Loucy (cell line): ENCODE data around the gene ZC3HAV1L.

Experiments
- H2AFZ ChIP-seq: fragments of 200-600 bp; sonication (generic); 2 replicates; pipeline ENCODE4 v1.6.0; 2016; ENCODE audit warnings: antibody characterized with exemption, mild to moderate bottlenecking, low read length, moderate library complexity
- H3F3A ChIP-seq: fragments of 200-600 bp; 2 replicates; pipeline ENCODE4 v1.6.0; 2016; ENCODE audit warnings: antibody characterized with exemption, low read depth, mild to moderate bottlenecking
- H3K27me3 ChIP-seq: fragments of 200-600 bp; sonication (generic); 2 replicates; pipeline ENCODE4 v1.6.1; 2014; ENCODE audit warnings: low read length, mild to moderate bottlenecking; ENCODE audit not compliant: insufficient read depth, poor library complexity, severe bottlenecking
- H3K36me3 ChIP-seq: fragments of 200-600 bp; sonication (generic); 2 replicates; pipeline ENCODE4 v1.6.1; 2016; ENCODE audit warnings: low read length; ENCODE audit not compliant: insufficient read depth
- H3K4me1 ChIP-seq: fragments of 200-600 bp; sonication (generic); 2 replicates; pipeline ENCODE4 v1.5.1; 2014; ENCODE audit warnings: low read length, mild to moderate bottlenecking; ENCODE audit not compliant: insufficient read depth, poor library complexity, severe bottlenecking
- H3K4me2 ChIP-seq: fragments of 200-600 bp; sonication (generic); 2 replicates; pipeline ENCODE4 v1.6.0; 2014; ENCODE audit warnings: antibody characterized with exemption, low read length, low read depth, mild to moderate bottlenecking; ENCODE audit not compliant: poor library complexity, severe bottlenecking
- H3K4me3 ChIP-seq: fragments of 200-600 bp; sonication (generic); 2 replicates; pipeline ENCODE4 v1.5.1; 2014; ENCODE audit warnings: low read length, mild to moderate bottlenecking, mixed read lengths; ENCODE audit not compliant: poor library complexity, severe bottlenecking
- H3K79me2 ChIP-seq: fragments of 200-600 bp; sonication (generic); 2 replicates; pipeline ENCODE4 v1.6.1; 2014; ENCODE audit warnings: low read length; ENCODE audit not compliant: insufficient read depth
- H3K9ac ChIP-seq: fragments of 200-600 bp; sonication (generic); 2 replicates; pipeline ENCODE4 v1.6.0; 2014; ENCODE audit warnings: mild to moderate bottlenecking, low read depth, low read length, moderate library complexity; ENCODE audit not compliant: poor library complexity, severe bottlenecking
- H3K9me2 ChIP-seq: fragments of 200-600 bp; sonication (generic); replicated peaks from 2 replicates; pipeline ENCODE4 v1.6.1; 2016; ENCODE audit warnings: low read depth, low read length, mixed read lengths
- H3K9me3 ChIP-seq: fragments of 200-600 bp; sonication (generic); 2 replicates; pipeline ENCODE4 v1.6.1; 2014; ENCODE audit warnings: mild to moderate bottlenecking, antibody characterized with exemption, low read length, low read depth; ENCODE audit not compliant: insufficient read depth
- H4K20me1 ChIP-seq: fragments of 200-600 bp; sonication (generic); 2 replicates; pipeline ENCODE4 v1.6.0; 2014; ENCODE audit warnings: antibody characterized with exemption, low read length, mild to moderate bottlenecking; ENCODE audit not compliant: insufficient read depth, poor library complexity, severe bottlenecking
- CTCF ChIP-seq: fragments of 200-600 bp; sonication (generic); conservative IDR thresholded peaks from 2 replicates; pipeline ENCODE4 v1.5.1; 2014; ENCODE audit warnings: mild to moderate bottlenecking, antibody characterized with exemption, low read length
- EZH2phosphoT487 ChIP-seq: fragments of 200-600 bp; IDR thresholded peaks from 2 replicates; pipeline ENCODE4 v1.6.1; 2018; ENCODE audit warnings: antibody characterized with exemption, mild to moderate bottlenecking, moderate library complexity, borderline replicate concordance

ZC3HAV1L gene

GRCh38 chr7:139004321-139005090 is 31.3 kb downstream of the ZC3HAV1L start:
- TF ChIP-seq CTCF (no peak), EZH2phosphoT487 (no peak)
- no peaks in the 10 kb centered on the region for H3K79me2 ChIP-seq

DNA sequence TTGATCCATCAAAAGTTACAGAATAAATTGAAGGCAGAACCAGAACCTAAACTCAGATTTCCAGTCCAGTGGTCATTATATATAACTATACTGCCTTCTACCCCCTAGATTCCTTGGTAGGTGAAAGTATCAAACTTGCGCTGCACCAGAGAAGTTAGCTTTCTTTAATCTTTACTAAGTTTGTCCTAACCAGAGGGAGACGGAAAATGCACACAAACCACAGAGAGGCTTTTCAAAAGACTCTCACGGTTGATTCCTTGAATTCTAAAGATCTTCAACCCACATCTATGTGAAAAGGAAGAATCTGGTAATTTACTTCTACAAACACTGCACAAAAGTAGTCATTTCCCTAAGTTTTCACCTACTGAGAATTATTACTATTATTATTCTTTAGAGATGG is 36.4 kb downstream of the ZC3HAV1L start:
- Histone ChIP-seq H3K9ac (no peak overlapping the region), H3K79me2 (no peaks in the 10 kb centered on the region), H3F3A (no peaks in the 10 kb centered on the region), H4K20me1 (no peaks in the 10 kb centered on the region), H3K9me3 (no peaks in the 10 kb centered on the region), H3K27me3 (no peaks in the 10 kb centered on the region), H3K9me2 (no peaks in the 10 kb centered on the region), H3K4me2 (no peak overlapping the region), H2AFZ (no peak overlapping the region), H3K36me3 (no peaks in the 10 kb centered on the region), H3K4me3 (no peak overlapping the region), H3K4me1 (no peaks in the 10 kb centered on the region)
- TF ChIP-seq CTCF (no peak), EZH2phosphoT487 (no peak)

More at GRCh38 chr7:139004321-139005090, 31.3 kb downstream of the ZC3HAV1L start:
- Histone ChIP-seq H3F3A (no peaks in the 10 kb centered on the region), H3K27me3 (no peaks in the 10 kb centered on the region), H2AFZ (no peak overlapping the region), H3K9me3 (no peaks in the 10 kb centered on the region), H3K9me2 (no peaks in the 10 kb centered on the region), H3K4me2 (no peak overlapping the region), H3K9ac (no peak overlapping the region), H3K4me3 (no peak overlapping the region), H4K20me1 (no peaks in the 10 kb centered on the region), H3K36me3 (no peaks in the 10 kb centered on the region), H3K4me1 (no peaks in the 10 kb centered on the region)

- H4K20me1 ChIP-seq = no peaks in the 10 kb centered on the region
- no peak overlapping the region for H3K4me2 ChIP-seq
- H3K9me2 ChIP-seq = no peaks in the 10 kb centered on the region
- H2AFZ ChIP-seq = no peak overlapping the region
- H3K4me3 ChIP-seq = no peak overlapping the region
- peaks cover 7% of the 10 kb centered on the region; the same call in 1 of the 2 replicates for H3K9me3 ChIP-seq
- TF ChIP-seq CTCF (no peak), EZH2phosphoT487 (no peak)
- H3K79me2 ChIP-seq = no peaks in the 10 kb centered on the region
- H3K36me3 ChIP-seq = no peaks in the 10 kb centered on the region
- H3K9ac ChIP-seq = no peak overlapping the region
- H3K4me1 ChIP-seq = no peaks in the 10 kb centered on the region
- H3F3A ChIP-seq = no peaks in the 10 kb centered on the region
- no peaks in the 10 kb centered on the region for H3K27me3 ChIP-seq
Measured at GRCh38 chr7:138992052-138992531, 43.8 kb downstream of the ZC3HAV1L start.
